ENCODE data around the gene SSPN. TPM values are rescaled to one million over a fixed set of nuclear protein-coding genes. Genes with fewer than 3 reads are reported as not detected.
A peak's percentile ranks its signal among the peaks of the same experiment; 100 is the strongest.

Gene SSPN
- total and polyA plus RNA-seq, 9 of the 15 experiments (the other 6 are each of a cell fraction or from before 2014, with no cell fraction given): 0.40 TPM; not detected in 8

DNA sequence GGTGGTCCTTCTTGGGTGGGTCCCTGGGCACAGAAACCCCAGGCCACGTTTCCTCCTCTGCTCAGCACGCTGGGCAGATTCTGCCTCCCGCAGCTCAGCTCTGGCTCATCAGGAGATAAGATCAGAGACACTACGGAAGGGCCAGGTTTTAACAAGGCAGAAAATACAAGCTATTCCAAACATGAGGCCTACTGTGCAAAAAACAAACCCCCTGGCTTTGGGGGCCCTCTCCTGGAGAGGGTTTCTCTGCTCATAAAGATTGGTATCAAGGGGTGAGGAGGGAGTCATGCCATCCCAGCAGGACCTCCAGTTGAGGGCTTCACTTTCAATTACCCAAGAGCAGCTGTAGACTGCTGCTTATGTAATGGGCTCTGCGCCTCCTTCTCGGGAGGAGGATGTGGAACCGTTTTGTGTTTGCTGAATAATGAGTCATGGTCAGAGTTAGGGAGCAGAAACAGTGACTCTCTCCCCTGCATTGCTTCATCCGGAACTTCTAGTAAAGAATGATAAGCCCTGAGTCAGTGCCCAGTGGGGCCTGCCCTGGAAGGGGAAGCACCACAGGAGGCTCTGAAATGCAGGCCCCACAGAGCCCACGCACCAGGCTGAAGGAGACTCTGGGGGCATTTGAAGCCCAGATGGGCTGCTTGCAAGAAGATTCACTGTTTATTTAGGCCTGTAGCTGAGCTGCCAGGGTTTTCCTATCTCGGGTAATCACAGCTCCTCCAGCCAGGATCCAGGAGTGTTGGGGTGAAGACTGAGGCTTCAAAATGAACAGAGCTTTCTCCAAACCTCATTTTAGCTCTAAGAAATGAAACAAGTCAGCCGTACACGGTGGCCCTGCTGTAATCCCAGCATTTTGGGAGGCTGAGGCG, 79.3 kb downstream of the SSPN start (continued):
- TF ChIP-seq, protein P1, sequence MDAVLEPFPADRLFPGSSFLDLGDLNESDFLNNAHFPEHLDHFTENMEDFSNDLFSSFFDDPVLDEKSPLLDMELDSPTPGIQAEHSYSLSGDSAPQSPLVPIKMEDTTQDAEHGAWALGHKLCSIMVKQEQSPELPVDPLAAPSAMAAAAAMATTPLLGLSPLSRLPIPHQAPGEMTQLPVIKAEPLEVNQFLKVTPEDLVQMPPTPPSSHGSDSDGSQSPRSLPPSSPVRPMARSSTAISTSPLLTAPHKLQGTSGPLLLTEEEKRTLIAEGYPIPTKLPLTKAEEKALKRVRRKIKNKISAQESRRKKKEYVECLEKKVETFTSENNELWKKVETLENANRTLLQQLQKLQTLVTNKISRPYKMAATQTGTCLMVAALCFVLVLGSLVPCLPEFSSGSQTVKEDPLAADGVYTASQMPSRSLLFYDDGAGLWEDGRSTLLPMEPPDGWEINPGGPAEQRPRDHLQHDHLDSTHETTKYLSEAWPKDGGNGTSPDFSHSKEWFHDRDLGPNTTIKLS (IDR thresholded peaks at IDR 0.05; ENCODE audit: borderline replicate concordance, low read depth): no peak; the same call in 1 of the 2 replicates
- no peak for TF ChIP-seq ZNF551 (CRISPR knock-in tag; IDR thresholded peaks at IDR 0.05)
- TF ChIP-seq ZNF431 (CRISPR knock-in tag; IDR thresholded peaks at IDR 0.05): no peak
- TF ChIP-seq, protein P2, sequence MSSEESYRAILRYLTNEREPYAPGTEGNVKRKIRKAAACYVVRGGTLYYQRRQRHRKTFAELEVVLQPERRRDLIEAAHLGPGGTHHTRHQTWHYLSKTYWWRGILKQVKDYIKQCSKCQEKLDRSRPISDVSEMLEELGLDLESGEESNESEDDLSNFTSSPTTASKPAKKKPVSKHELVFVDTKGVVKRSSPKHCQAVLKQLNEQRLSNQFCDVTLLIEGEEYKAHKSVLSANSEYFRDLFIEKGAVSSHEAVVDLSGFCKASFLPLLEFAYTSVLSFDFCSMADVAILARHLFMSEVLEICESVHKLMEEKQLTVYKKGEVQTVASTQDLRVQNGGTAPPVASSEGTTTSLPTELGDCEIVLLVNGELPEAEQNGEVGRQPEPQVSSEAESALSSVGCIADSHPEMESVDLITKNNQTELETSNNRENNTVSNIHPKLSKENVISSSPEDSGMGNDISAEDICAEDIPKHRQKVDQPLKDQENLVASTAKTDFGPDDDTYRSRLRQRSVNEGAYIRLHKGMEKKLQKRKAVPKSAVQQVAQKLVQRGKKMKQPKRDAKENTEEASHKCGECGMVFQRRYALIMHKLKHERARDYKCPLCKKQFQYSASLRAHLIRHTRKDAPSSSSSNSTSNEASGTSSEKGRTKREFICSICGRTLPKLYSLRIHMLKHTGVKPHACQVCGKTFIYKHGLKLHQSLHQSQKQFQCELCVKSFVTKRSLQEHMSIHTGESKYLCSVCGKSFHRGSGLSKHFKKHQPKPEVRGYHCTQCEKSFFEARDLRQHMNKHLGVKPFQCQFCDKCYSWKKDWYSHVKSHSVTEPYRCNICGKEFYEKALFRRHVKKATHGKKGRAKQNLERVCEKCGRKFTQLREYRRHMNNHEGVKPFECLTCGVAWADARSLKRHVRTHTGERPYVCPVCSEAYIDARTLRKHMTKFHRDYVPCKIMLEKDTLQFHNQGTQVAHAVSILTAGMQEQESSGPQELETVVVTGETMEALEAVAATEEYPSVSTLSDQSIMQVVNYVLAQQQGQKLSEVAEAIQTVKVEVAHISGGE (CRISPR knock-in tag; IDR thresholded peaks at IDR 0.05): peak in 1 of 3 experiments; percentile 76; a peak in 1 of 6 replicates
- no peak for TF ChIP-seq RBM14 (IDR thresholded peaks at IDR 0.05; ENCODE audit: borderline replicate concordance, insufficient read depth, low read depth, low read length)
- TF ChIP-seq ZKSCAN8 (CRISPR knock-in tag; IDR thresholded peaks at IDR 0.05): peak; percentile 85
- peak; percentile 19; the same call in 1 of the 2 replicates for TF ChIP-seq ZNF143 (CRISPR knock-in tag; IDR thresholded peaks at IDR 0.05)
- TF ChIP-seq, protein P3, sequence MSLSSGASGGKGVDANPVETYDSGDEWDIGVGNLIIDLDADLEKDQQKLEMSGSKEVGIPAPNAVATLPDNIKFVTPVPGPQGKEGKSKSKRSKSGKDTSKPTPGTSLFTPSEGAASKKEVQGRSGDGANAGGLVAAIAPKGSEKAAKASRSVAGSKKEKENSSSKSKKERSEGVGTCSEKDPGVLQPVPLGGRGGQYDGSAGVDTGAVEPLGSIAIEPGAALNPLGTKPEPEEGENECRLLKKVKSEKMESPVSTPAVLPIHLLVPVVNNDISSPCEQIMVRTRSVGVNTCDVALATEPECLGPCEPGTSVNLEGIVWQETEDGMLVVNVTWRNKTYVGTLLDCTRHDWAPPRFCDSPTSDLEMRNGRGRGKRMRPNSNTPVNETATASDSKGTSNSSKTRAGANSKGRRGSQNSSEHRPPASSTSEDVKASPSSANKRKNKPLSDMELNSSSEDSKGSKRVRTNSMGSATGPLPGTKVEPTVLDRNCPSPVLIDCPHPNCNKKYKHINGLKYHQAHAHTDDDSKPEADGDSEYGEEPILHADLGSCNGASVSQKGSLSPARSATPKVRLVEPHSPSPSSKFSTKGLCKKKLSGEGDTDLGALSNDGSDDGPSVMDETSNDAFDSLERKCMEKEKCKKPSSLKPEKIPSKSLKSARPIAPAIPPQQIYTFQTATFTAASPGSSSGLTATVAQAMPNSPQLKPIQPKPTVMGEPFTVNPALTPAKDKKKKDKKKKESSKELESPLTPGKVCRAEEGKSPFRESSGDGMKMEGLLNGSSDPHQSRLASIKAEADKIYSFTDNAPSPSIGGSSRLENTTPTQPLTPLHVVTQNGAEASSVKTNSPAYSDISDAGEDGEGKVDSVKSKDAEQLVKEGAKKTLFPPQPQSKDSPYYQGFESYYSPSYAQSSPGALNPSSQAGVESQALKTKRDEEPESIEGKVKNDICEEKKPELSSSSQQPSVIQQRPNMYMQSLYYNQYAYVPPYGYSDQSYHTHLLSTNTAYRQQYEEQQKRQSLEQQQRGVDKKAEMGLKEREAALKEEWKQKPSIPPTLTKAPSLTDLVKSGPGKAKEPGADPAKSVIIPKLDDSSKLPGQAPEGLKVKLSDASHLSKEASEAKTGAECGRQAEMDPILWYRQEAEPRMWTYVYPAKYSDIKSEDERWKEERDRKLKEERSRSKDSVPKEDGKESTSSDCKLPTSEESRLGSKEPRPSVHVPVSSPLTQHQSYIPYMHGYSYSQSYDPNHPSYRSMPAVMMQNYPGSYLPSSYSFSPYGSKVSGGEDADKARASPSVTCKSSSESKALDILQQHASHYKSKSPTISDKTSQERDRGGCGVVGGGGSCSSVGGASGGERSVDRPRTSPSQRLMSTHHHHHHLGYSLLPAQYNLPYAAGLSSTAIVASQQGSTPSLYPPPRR (CRISPR knock-in tag; IDR thresholded peaks at IDR 0.05; ENCODE audit: borderline replicate concordance): no peak
- TF ChIP-seq SAP30 (IDR thresholded peaks at IDR 0.05; ENCODE audit: borderline replicate concordance, insufficient read depth, low read depth, low read length, poor library complexity, severe bottlenecking): no peak
- peak; percentile 58 for TF ChIP-seq ZNF766 (CRISPR knock-in tag; conservative IDR thresholded peaks at IDR 0.05)
- TF ChIP-seq ZNF644 (tag; IDR thresholded peaks at IDR 0.05; ENCODE audit: low read depth): 0 out of 2 replicates have a peak, but pooled peaks have one; percentile 47
- TF ChIP-seq, protein P4, sequence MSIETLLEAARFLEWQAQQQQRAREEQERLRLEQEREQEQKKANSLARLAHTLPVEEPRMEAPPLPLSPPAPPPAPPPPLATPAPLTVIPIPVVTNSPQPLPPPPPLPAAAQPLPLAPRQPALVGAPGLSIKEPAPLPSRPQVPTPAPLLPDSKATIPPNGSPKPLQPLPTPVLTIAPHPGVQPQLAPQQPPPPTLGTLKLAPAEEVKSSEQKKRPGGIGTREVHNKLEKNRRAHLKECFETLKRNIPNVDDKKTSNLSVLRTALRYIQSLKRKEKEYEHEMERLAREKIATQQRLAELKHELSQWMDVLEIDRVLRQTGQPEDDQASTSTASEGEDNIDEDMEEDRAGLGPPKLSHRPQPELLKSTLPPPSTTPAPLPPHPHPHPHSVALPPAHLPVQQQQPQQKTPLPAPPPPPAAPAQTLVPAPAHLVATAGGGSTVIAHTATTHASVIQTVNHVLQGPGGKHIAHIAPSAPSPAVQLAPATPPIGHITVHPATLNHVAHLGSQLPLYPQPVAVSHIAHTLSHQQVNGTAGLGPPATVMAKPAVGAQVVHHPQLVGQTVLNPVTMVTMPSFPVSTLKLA (conservative IDR thresholded peaks at IDR 0.05): peak; percentile 55 to 68
- TF ChIP-seq ZNF239 (CRISPR knock-in tag; IDR thresholded peaks at IDR 0.05): no peak; the same call in 1 of the 2 replicates

All from K562 (cell line).